Hair follicular keratinocyte (primary cell): ENCODE results near the gene ATOH8. TPM values are rescaled to one million over a fixed set of nuclear protein-coding genes. Genes with fewer than 3 reads are reported as not detected.

Experiments
- total RNA-seq: library from RNA; depleted of rRNA; stranded (reverse); fragments of >200 nt; gene quantifications from 2 replicates; pipeline ENCODE4 v1.2.3, GENCODE V29; 2015

The ATOH8 gene, protein sequence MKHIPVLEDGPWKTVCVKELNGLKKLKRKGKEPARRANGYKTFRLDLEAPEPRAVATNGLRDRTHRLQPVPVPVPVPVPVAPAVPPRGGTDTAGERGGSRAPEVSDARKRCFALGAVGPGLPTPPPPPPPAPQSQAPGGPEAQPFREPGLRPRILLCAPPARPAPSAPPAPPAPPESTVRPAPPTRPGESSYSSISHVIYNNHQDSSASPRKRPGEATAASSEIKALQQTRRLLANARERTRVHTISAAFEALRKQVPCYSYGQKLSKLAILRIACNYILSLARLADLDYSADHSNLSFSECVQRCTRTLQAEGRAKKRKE
- not detected in 2 replicates for total RNA-seq

DNA sequence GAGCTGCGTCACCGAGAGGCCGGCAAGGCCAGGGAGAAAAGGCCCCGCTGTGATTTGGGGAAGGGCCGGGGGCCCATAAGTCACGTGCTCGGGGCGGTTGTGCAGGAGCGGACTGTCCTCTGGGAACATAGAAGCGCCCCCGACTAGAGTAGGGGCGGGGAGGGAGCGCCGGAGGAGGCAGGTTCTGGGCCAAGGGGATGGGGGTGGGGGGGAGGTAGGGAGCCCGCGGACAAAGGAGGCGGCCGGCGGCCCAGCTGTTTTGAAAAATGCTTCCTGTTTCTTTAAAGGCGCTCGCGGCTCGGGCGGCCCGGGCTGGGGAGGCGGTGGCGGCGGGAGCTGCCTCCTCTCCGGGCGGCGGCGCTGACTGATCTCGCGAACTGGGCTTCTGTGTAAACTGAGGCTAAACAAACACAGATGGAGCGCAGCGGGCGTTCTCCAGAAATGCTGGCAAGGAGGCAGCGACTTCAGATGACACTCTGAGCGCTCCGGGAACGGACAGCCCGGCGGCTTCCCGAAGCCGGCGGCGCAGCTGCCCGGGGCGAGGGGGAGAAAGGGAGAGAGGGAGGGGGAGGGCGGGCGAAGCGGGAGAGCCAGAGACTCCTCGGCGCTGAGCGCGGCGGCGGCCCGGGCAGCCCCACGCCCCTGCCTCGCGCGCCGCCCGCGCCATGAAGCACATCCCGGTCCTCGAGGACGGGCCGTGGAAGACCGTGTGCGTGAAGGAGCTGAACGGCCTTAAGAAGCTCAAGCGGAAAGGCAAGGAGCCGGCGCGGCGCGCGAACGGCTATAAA lies at the start of gene ATOH8:
ATOH8 (plus strand) TSS at position 467 of the 788 bp plus-strand sequence; CDS start at position 666, 199 bp downstream.

Other genes starting within 250 kb of the ATOH8 start
- gene MAT2A, start 214.8 kb upstream of the ATOH8 start, total RNA-seq = 69.0 and 72.9 TPM in 2 replicates
- 34.0 and 34.6 TPM in 2 replicates for gene GGCX, start 192.5 kb upstream of the ATOH8 start, total RNA-seq
- gene VAMP8, start 176.4 kb upstream of the ATOH8 start, total RNA-seq = 99.9 and 101 TPM in 2 replicates
- 1.4 and 3.0 TPM in 2 replicates for gene VAMP5, start 169.6 kb upstream of the ATOH8 start, total RNA-seq
- gene RNF181, start 158.2 kb upstream of the ATOH8 start, total RNA-seq = 158 and 222 TPM in 2 replicates
- gene TMEM150A, start 151.3 kb upstream of the ATOH8 start, total RNA-seq = 10.4 and 12.0 TPM in 2 replicates
- 11.1 and 12.7 TPM in 2 replicates for gene C2orf68, start 141.9 kb upstream of the ATOH8 start, total RNA-seq
- gene USP39, start 137.8 kb upstream of the ATOH8 start, total RNA-seq = 44.0 and 72.9 TPM in 2 replicates
- not detected in 2 replicates for gene SFTPB, start 85.8 kb upstream of the ATOH8 start, total RNA-seq
- not detected in 2 replicates for gene GNLY, start 59.6 kb upstream of the ATOH8 start, total RNA-seq
- gene ST3GAL5, start 135.0 kb downstream of the ATOH8 start, total RNA-seq = 12.9 and 18.4 TPM in 2 replicates